K562 (cell line): ENCODE measurements around the gene CD82. TPM values are rescaled to one million over a fixed set of nuclear protein-coding genes. Genes with fewer than 3 reads are reported as not detected.

Experiments
- ATAC-seq: fragments of 200-7000 bp; cut with Tn5 transposase; 3 replicates; pipeline ENCODE4 v1.9.1; 2020; ENCODE audit warnings: moderate library complexity
- BruUV-seq: library from RNA; stranded (reverse); fragments of 400-500 nt; replicated peaks from 2 replicates; lab custom pipeline; 2021; lab: Mats Ljungman, UMichigan
- CTCF ChIA-PET: fragments of 300-600 bp; formaldehyde crosslinking; extraction: SDS; loops from one replicate; lab custom pipeline; 2021; ENCODE audit warnings: low intra/inter-chr PET ratio; lab: Yijun Ruan, JAX
- POLR2A ChIA-PET: fragments of 300-600, 350-650 bp; sonication (Branson Sonifier 250); formaldehyde crosslinking; extraction: SDS; loops from one replicate; lab custom pipeline; 2021; ENCODE audit warnings: antibody characterized with exemption, inconsistent platforms; lab: Yijun Ruan, JAX
- DNase-seq, 4 experiments: peaks; one replicate each; pipeline versions ENCODE4 v3.0.0 to v3.0.0-alpha.2; 2011 to 2018; ENCODE audit warnings: low spot score in 3 of 4, mixed read lengths in 3 of 4; ENCODE audit errors: extremely low read depth in 1 of 4
- FAIRE-seq: peaks from 2 replicates; lab custom pipeline; 2011; peaks lifted over from hg19 to GRCh38; lab: Jason Lieb, UNC
- H2AFZ ChIP-seq: 2 replicates; pipeline ENCODE4 v1.6.0; 2011; ENCODE audit warnings: low read depth, low read length, control low read depth, inconsistent platforms
- H3K27ac ChIP-seq: fragments of 200-600 bp; 3 replicates; pipeline ENCODE4 v1.8.0; 2011; ENCODE audit warnings: low read depth, mild to moderate bottlenecking, control low read depth, inconsistent platforms, low read length, moderate library complexity, mixed read lengths; ENCODE audit errors: extremely low read depth
- H3K27me3 ChIP-seq, 2 experiments: fragments of 300-600 bp in 1 of 2; 2 replicates in 1 of 2; 3 replicates in 1 of 2; pipeline versions ENCODE4 v1.6.0 to v1.8.0; 2011; ENCODE audit warnings: inconsistent platforms in 2 of 2, low read length in 2 of 2, mild to moderate bottlenecking in 1 of 2, mixed read lengths in 1 of 2, moderate library complexity in 1 of 2; ENCODE audit not compliant: control insufficient read depth in 2 of 2, insufficient read depth in 2 of 2
- H3K36me3 ChIP-seq: fragments of 300-600 bp; 3 replicates; pipeline ENCODE4 v1.8.0; 2011; ENCODE audit warnings: mild to moderate bottlenecking, low read length, inconsistent platforms; ENCODE audit not compliant: control insufficient read depth, insufficient read depth
- H3K4me1 ChIP-seq, 2 experiments: fragments of 200-600 bp in 1 of 2; replicated peaks in 1 of 2; 2 replicates in 1 of 2; 3 replicates in 1 of 2; pipeline versions ENCODE4 v1.5.1 to v1.8.0; 2011; ENCODE audit warnings: inconsistent platforms in 2 of 2, low read length in 2 of 2, mild to moderate bottlenecking in 1 of 2, mixed read lengths in 1 of 2, moderate library complexity in 1 of 2; ENCODE audit not compliant: control insufficient read depth in 2 of 2, insufficient read depth in 2 of 2
- H3K4me2 ChIP-seq: 2 replicates; pipeline ENCODE4 v1.6.1; 2011; ENCODE audit warnings: low read length, control low read depth, inconsistent platforms, mixed read lengths; ENCODE audit not compliant: insufficient read depth
- H3K4me3 ChIP-seq: fragments of 200-600 bp; sonication (generic), shearing (Covaris generic); 2 replicates; pipeline ENCODE4 v1.5.1; 2016; ENCODE audit warnings: control low read depth, inconsistent platforms
- H3K79me2 ChIP-seq: fragments of 200-600 bp; 3 replicates; pipeline ENCODE4 v1.8.0; 2011; ENCODE audit warnings: low read length, inconsistent platforms; ENCODE audit not compliant: control insufficient read depth, insufficient read depth
- H3K9ac ChIP-seq, 2 experiments: 2 replicates each; pipeline versions ENCODE4 v1.6.0 to v1.6.1; 2011; ENCODE audit warnings: low read depth in 2 of 2, low read length in 2 of 2, control low read depth in 1 of 2, inconsistent platforms in 1 of 2, mild to moderate bottlenecking in 1 of 2, mixed read lengths in 1 of 2; ENCODE audit not compliant: insufficient read depth in 1 of 2
- H3K9me1 ChIP-seq: one replicate; pipeline ENCODE4 v1.6.0; 2011; ENCODE audit warnings: inconsistent platforms, mild to moderate bottlenecking, low read length, moderate library complexity; ENCODE audit not compliant: control insufficient read depth, insufficient read depth
- H3K9me3 ChIP-seq: replicated peaks from 2 replicates; pipeline ENCODE4 v1.5.1; 2011; ENCODE audit warnings: low read depth, low read length, inconsistent platforms; ENCODE audit not compliant: control insufficient read depth, insufficient read depth
- H4K20me1 ChIP-seq: replicated peaks from 2 replicates; pipeline ENCODE4 v1.6.1; 2011; ENCODE audit warnings: low read length, inconsistent platforms, mixed read lengths; ENCODE audit not compliant: control insufficient read depth, insufficient read depth
- FIP1L1 ChIP-seq: fragments of 200-400 bp; formaldehyde crosslinking; IDR thresholded peaks from 2 replicates; pipeline ENCODE4 v1.6.1; 2018; ENCODE audit warnings: mild to moderate bottlenecking, low read depth, low read length; ENCODE audit not compliant: poor library complexity, severe bottlenecking
- FOXO4 ChIP-seq: fragments of 450-650 bp; formaldehyde crosslinking; IDR thresholded peaks from 2 replicates; pipeline ENCODE4 v1.4.0; 2020; ENCODE audit warnings: mild to moderate bottlenecking, moderate library complexity
- GABPA ChIP-seq: fragments of 200-800 bp; sonication (Bioruptor generic); conservative IDR thresholded peaks from 2 replicates; pipeline ENCODE4 v1.6.1; 2016; ENCODE audit warnings: low read depth, missing genetic modification characterization, missing compliant biosample characterization
- PHF21A ChIP-seq: fragments of 450-650 bp; IDR thresholded peaks from 2 replicates; pipeline ENCODE4 v1.6.1; 2017; ENCODE audit warnings: low read depth, borderline replicate concordance
- SRF ChIP-seq, 2 experiments: fragments of 250-450, 450-650 bp in 1 of 2; sonication (Bioruptor Pico) in 1 of 2; sonication (generic) in 1 of 2; formaldehyde crosslinking; IDR thresholded peaks; 2 replicates each; pipeline versions ENCODE4 v1.5.0 to v1.5.1; 2020 to 2022; ENCODE audit warnings: mild to moderate bottlenecking in 1 of 2, missing genetic modification reagents in 1 of 2
- ZNF3 ChIP-seq: fragments of 250-450 bp; sonication (Bioruptor Pico); IDR thresholded peaks from 2 replicates; pipeline ENCODE4 v1.5.0; 2021; ENCODE audit warnings: mild to moderate bottlenecking, moderate library complexity
- ZNF347 ChIP-seq: fragments of 450-650 bp; formaldehyde crosslinking; IDR thresholded peaks from 2 replicates; pipeline ENCODE4 v1.4.0; 2020; ENCODE audit warnings: low read depth, mild to moderate bottlenecking, moderate library complexity
- WGBS: fragments of 100-300 bp; shearing (Covaris generic); methylation state at CpG from one replicate; pipeline ENCODE4 v1.1.6; 2016; ENCODE audit warnings: low coverage, mixed read lengths; ENCODE audit not compliant: insufficient coverage; ENCODE audit errors: missing lambda C conversion rate; 5-methylcytosine and 5-hydroxymethylcytosine counted together
- in situ Hi-C: fragments of 300-500 bp; cut with MboI; formaldehyde crosslinking; loops from 4 replicates; pipeline ENCODE4 v1.15.0; 2018; ENCODE audit warnings: inconsistent platforms, mixed read lengths
- intact Hi-C: fragments of 100-400 bp; cut with micrococcal nuclease; formaldehyde crosslinking; loops from 2 replicates; pipeline ENCODE4 v1.14.2; 2022
- polyA plus RNA-seq, 8 experiments: library from polyadenylated mRNA; depleted of rRNA in 4 of 8; stranded (reverse) in 5 of 8; unstranded in 3 of 8; fragments of >200 nt; fragmentation: Nextera tagmentation in 2 of 8; fragmentation: Illumina TruSeq in 1 of 8; extraction: Ambion mirVana in 2 of 8; extraction: Trizol in 1 of 8; gene quantifications; 2 replicates each; pipeline versions ENCODE4 v1.2.1 to v1.2.3, GENCODE V29; 2011 to 2014; ENCODE audit warnings: inconsistent platforms in 1 of 8, missing spikeins in 1 of 8
- total RNA-seq, 7 experiments: library from RNA; depleted of rRNA in 6 of 7; stranded (reverse); fragments of >200 nt in 6 of 7; fragmentation: Illumina TruSeq in 2 of 7; extraction: Trizol in 2 of 7; gene quantifications; 2 replicates each; pipeline versions ENCODE4 v1.2.1 to v1.2.3, GENCODE V29; 2011 to 2021; ENCODE audit warnings: low replicate concordance in 1 of 7

Gene CD82
- total and polyA plus RNA-seq, 9 of the 15 experiments (the other 6 are each of a cell fraction or from before 2014, with no cell fraction given): 0.27 to 9.4 (median 3.0) TPM

GRCh38 chr11:44610186-44610955 lies 44.9 kb downstream of the CD82 start (continued):
- no peak for TF ChIP-seq FIP1L1
- TF ChIP-seq ZNF3 (CRISPR knock-in tag): no peak

- WGBS: 28% methylated on average over 6 of the region's 6 CpGs
- H3K27ac ChIP-seq: no peak overlapping the region
- CTCF ChIA-PET: interaction anchor here (0.6 to 1.1 kb wide), 2 partner anchors 8 to 55 kb away, joined by 3 to 4 read pairs; no protein-coding TSS in a partner anchor
Measured at GRCh38 chr11:44611088-44611487, 45.6 kb downstream of the CD82 start.

More at GRCh38 chr11:44611088-44611487, 45.6 kb downstream of the CD82 start:
- Histone ChIP-seq H3K9me3 (no peaks in the 10 kb centered on the region), H2AFZ (no peak overlapping the region), H3K36me3 (no peaks in the 10 kb centered on the region), H3K4me3 (no peak overlapping the region), H3K9me1 (no peaks in the 10 kb centered on the region), H3K4me1 (peaks cover 28 to 35% of the 10 kb centered on the region in 2 experiments; a peak in 4 of 5 replicates), H3K9ac (no peak overlapping the region), H3K4me2 (no peak overlapping the region), H3K79me2 (no peaks in the 10 kb centered on the region), H4K20me1 (no peaks in the 10 kb centered on the region), H3K27me3 (no peaks in the 10 kb centered on the region; a peak in 1 of 5 replicates)
- no peak for FAIRE-seq
- no peak for DNase-seq
- TF ChIP-seq GABPA (tag): no peak
- TF ChIP-seq SRF (CRISPR knock-in tag; IDR thresholded peaks at IDR 0.05): no peak
- TF ChIP-seq FOXO4 (CRISPR knock-in tag): no peak
- TF ChIP-seq ZNF347 (CRISPR knock-in tag): no peak
- TF ChIP-seq PHF21A: no peak
- intact Hi-C loops: loop anchor here (10.0 kb wide), 1 partner anchor 476 kb away; no protein-coding TSS in a partner anchor
- peak; percentile 32; the same call in 1 of the 3 replicates for ATAC-seq
- in situ Hi-C loops: no loop called here
- no TSS peak for BruUV-seq
- POLR2A ChIA-PET: interaction anchor here (0.5 to 1.4 kb wide), 5 partner anchors 12 to 523 kb away, joined by 3 to 6 read pairs (median 3); partner anchors contain the start of gene CD82
